HG03135 (cell line): ENCODE results near the gene DCLRE1C.
"Not testable (repeated sequence)": the region's sequence is repeated elsewhere in the genome, so short reads cannot be mapped to it uniquely, and the experiment has no call there.

Source experiments
- ATAC-seq: cut with Tn5 transposase; IDR thresholded peaks from one replicate; pipeline ENCODE4 v1.9.1; 2021; ENCODE audit warnings: mild to moderate bottlenecking, moderate library complexity; ENCODE audit not compliant: unreplicated experiment

DCLRE1C gene

DNA sequence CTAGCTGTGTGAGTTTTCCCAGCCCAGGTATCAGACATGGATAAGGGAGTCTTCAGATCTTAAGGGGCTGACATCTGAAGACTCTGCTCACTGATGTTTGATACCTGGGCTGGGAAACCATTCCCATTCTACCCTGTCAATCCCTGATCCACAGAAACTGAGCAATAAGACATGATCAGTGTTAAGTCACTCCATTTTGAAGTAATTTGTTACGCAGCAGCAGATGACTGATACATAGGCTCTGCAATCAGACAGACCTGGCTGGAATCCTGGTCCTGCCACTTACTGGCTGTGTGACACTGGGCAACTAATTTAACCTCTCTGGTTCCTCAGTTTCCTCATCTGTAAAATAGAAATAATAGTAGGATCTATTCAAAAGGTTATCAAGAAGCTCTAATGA lies 6.6 kb downstream of the DCLRE1C start:
- ATAC-seq, result no peak

DNA sequence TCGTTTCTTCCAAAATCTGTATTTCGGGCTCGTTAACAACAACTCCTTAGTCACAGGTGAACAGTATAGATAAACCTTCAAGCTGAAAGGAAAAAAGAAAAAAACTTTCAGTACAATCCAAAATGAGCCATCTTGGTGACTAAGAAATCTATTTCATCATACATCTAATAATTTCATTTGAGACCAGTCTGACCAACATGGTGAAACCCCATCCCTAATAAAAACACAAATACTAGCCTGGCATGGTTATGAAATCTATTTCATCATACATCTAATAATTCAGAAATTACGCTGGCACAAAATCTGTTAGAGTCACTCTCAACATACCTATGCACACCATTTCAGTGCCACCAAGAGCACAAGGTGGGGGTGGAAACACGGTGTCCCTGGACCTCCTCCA lies 8.8 kb downstream of the DCLRE1C start:
- ATAC-seq, result no peak

DNA sequence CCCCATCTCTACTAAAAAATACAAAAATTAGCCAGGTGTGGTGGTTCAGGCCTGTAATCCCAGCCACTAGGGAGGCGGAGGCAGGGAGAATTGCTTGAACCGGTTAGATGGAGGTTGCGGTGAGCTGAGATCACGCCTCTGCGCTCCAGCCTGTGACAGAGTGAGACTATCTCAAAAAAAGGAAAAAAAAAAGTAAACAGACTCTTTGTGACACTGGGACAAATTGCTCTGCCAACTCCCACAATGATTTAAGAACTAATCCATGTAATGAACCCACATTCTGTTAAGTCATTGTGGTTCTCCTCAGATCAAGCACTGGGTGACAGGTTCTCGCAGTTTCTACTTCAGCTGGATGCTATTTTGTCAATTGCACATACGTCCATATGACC lies 11.0 kb downstream of the DCLRE1C start:
- ATAC-seq, result not testable (repeated sequence)

DNA sequence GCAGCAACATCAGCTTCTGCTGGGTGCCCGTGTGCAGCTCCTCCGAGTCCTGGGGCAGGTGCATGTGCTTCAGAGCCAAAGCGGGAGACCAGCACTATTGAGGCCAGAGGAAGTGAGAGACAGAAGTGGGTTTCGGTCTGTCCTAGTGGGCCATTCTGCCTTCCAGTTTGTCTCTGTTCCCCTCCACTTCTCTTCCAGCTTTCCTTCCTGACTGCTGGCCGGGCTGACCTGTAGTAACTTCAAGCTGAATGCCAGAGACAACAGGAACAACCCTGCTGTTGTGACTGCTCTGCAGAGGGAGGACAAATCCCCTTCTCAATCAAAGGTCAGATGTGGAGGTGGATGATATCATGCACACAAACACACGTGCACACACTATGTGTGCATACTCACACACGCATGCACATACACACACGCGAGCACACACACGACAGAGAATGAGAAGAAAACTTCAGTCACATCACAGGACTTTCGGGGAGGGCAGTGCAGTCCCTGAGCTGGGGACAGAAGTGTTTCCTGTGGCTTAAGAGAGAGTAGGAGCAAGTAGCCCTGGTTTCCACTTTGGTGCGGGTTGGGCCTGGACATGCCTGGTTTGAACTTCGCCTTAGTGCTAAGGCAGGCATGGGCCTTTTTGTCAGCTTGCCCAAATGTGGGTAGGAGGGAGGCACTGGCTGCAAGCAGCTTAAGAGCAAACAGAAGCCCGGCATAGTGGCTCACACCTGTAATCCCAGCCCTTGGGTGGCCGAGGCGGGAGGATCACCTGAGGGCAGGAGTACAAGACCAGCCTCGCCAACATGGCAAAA lies 11.5 kb downstream of the DCLRE1C start:
- ATAC-seq, result peak; percentile 82

DNA sequence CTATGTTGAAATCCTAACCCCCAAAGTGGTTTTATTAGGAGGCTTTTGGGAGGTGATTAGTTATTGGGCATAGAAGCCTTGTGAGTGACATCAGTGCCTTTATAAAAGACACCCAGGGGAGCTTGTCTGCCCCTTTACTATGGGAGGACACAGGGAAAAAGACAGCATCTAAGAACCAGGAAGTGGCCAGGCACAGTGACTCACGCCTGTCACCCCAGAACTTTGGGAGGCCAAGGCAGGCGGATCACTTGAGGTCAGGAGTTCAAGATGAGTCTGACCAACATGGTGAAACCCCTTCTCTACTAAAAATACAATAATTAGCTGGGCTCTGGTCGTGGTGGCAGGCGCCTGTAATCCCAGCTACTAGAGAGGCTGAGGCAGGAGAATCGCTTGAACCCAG lies 14.9 kb downstream of the DCLRE1C start:
- not testable (repeated sequence) for ATAC-seq

DNA sequence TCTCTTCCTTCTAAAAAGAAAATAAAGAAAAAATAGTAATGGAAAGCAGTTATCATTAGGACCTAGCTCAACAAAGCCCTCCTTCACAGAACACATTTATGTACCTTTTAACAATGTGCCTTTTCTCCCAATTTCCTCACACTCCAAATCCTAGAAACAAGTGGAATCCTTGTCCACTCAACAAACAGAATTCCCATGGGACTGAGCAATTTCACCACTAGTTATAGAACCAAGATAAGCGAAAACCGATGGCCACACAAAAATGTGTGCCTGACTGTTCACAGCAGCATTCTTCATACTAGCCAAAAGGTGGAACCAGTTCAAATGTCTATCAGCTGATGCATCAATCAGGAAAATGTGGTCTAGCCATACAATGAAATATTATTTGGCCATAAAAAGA lies 17.3 kb downstream of the DCLRE1C start:
- no peak for ATAC-seq

DNA sequence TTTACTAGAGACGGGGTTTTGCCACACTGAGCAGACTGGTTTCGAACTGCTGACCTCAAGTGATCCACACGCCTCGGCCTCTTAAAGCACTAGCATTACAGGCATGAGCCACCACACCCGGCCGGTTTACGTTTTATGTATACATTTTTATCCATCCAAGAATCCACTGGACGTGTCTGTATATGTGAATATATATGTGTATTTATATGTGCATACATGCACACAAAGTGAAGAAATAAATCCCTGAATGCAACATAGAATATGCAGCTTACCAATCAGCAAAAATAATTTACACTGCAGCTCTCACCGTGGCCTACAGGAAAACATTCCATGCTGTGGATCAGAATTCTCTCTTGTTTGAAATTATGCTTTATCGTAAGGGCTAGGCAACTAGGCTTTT lies 23.3 kb downstream of the DCLRE1C start:
- no peak for ATAC-seq

DNA sequence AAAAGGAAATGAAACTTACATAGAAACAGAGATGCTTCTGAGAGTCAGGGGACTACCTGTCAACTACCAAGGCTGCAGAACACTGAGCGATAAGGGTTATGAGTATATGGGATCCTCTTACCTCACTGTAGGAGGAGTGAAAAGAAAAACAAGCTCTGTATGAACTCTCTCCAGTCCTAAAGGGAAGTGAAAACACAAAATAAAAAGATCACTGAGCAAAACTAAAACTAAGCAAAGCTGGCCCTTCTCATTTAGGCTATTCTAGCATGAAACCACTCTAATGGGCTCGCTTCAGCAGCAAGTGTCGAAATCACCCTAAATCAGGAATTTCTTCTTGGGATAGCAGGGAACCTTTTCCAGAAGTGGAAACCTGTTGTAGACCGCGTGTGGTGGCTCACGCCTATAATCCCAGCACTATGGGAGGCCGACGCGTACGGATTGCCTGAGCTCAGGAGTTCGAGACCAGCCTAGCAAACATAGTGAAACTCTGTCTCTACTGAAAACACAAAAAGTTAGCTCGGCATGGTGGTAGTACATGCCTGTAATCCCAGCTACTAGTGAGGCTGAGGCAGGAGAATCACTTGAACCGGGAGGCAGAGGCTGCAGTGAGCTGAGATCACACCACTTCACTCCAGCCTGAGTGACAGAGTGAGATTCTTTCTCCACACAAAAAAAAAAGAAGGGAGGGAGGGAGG lies 27.0 kb downstream of the DCLRE1C start:
- peak; percentile 97 for ATAC-seq

DNA sequence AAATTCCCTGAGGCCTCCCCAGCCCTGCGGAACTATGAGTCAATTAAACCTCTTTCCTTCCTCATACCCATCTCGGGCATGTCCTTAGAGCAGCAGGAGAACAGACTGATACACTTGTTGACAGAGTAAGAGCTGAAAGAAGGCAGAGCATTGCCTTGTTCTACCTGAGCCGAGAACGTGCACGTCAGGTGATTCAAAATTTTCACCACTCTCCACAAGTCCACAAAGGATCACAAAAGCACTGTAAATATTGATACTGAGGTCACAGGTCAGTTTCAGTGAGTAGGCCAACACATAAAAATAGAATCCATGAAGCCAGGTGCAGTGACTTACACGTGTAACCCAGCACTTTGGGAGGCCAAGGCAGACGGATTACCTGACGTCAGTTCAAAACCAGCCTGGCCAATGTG lies 27.8 kb downstream of the DCLRE1C start:
- ATAC-seq, result no peak

DNA sequence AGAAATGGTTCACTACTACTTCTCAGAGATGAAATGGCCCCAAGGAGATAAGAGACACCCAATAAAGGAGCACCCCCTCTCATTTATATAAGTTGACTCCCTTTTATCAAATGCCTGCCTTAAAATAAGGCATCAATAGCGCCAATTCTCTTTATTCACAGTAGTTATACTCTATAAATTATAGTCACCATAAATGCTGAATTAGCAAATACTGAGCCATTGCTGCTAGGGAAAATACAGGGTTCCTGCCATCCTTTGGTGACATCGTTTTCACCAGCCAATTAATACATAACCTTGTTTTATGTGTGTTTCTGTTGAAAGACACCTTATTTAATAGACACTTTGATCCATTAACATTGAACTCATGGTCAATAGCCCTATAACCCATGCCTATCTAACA lies 28.6 kb downstream of the DCLRE1C start:
- ATAC-seq, result no peak

DNA sequence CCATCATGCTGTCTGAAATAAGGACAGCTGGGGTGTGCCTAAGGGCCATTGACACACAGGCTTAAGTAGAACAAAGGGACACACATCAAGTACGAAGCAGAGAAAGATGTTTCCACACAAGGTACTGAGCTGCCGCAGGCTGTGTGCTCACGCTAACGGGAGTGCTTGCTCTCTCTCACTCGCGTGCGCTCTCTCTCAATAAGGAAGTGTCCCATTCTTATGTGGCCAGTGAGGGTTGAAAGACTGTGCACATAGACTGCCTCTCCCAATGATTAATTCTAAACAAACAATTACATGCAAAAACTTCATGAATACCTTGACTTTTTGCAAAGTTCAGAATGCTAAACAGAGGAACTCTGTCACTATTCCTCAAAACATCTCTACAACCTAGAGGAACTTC lies 29.9 kb downstream of the DCLRE1C start:
- ATAC-seq, result no peak

DNA sequence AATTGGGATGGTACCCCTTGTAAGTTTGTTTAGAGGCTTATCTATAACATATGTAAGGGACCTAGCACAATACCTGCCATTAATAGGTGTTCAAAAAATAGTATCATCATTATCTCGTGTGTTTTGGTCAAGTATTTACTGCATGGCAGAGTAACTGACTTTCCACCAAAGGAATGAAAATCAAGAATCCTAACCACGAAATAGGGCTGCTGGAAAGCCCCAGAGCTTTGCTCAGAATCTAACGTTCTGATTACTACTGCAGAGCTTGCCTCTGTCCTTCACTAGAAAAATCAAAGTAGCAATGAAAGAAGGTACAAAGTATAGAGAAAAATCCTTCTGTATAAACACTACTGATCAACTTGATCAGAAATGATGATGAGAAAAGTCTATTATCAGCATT lies 34.9 kb downstream of the DCLRE1C start:
- ATAC-seq, result no peak

DNA sequence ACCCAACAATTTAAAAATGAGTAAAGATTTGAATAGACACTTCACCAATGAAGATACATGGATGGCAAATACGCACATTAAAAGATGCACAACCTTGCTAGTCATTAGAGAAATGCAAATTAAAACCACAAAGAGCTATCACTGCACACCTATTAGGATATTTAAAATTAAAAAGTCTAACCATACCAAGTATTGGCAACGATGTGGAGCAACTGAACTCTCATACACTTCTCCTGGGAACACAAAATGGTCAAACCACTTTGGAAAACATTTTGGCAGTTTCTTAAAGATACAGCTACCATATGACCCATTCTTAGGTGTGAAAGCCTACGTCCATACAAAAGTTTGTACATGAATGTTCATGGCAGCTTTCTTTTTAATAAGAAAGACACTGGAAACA lies 36.1 kb downstream of the DCLRE1C start:
- no peak for ATAC-seq

DNA sequence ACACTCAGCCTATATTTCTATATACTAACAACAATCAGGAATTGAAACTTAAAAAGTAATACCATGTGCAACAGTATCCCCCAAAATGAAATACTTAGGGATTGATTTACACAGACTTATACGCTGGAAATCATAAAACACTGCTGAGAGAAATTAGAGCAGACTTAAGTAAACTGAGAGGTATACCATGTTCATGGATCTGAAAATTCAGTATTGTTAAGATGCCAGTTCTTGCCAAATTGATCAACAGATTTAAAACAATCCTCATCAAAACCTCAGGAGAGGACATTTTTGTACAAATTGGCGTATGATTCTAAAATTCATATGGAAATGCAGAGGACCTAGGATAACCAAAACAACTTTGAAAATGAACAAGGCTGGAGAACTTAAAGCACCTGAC lies 37.3 kb downstream of the DCLRE1C start:
- ATAC-seq, result no peak

DNA sequence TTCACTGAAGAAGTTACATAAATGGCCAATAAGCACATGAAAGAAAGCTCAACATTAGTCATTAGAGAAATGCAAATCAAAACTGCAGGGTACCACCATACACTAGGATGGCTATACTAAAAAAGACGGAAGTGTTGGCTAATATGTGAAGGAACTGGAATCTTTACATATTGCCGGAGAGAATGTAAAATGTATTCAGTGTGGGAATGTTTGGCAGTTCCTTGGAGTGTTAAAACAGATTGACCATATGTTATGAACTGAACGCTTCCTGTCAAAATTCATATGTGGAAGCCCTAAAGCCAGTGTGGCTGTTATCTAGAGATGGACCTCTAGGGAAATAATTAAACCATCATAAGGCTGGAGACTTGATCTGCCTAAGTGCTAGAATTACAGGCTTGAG lies 42.1 kb downstream of the DCLRE1C start:
- ATAC-seq, result no peak

DNA sequence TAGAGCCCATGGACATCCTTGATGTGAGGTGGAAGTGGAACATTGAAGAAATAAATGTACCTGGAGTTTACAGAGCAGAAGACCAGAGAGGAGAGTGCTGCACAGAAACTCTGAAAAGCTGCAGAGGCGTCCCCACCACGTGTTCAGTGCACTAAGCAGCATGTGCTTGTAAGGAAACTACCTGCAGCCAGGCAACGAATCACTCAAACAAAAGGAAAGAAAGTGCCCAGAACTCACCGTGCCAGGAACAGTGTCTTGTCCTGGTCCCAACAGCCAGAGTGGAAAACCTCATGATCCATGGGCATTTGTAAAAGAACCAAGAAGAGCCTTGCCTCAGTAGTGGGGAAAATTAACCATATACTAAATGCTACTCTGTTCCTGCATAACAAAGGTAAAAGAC lies 42.9 kb downstream of the DCLRE1C start:
- ATAC-seq, result no peak

DNA sequence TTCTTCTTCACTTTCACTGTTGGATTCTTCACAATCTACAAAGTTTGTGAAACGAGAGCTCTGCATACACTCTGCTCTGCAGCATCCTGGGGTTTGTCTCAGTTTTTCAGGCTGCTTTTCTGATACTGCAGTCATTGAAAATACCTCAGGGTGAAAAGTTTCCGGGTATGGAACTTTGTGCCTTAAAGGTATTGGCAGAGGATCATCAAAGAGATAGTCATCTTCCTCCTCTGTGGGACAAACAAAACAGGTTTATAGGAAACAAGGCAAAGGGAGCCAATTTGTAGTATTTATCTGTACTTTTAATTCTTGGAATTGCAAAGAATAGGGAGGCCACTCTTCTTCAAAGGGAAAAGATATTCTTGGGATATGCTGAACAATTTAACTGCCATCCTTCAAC lies 44.8 kb downstream of the DCLRE1C start:
- no peak for ATAC-seq

DNA sequence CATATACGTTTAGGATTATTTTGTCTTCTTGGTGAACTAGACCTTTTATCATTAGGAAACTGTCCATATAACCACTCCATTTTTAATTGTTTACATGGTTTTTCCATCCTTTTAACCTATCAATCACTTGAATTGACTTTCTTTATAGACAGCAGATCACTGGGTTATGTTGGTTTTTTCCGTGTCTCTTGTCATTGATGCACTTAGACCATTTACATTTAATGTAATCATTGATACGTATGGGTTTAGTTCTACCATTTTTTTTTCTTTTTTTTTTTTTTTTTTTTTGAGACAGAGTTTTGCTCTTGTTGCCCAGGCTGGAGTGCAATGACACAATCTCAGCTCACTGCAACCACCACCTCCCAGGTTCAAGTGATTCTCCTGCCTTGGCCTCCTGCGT lies 46.3 kb downstream of the DCLRE1C start:
- ATAC-seq, result not testable (repeated sequence)

DNA sequence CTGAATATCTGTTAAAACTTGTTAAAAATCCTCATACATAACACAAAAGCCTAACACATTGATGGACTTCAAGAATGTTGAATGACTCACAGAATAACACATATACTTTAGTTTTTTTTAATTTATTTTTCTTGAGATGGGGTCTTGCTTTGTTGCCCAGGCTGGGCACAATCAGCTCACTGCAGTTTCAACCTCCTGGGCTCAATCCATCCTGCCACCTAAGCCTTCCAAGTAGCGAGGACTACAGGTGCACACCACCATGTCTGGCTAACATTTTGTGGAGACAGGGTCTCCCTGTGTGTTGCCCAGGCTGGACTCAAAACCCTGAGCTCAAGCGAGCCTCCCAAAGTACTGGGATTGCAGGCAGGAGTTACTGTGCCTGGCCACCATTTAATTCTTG lies 47.1 kb downstream of the DCLRE1C start:
- ATAC-seq, result no peak

DNA sequence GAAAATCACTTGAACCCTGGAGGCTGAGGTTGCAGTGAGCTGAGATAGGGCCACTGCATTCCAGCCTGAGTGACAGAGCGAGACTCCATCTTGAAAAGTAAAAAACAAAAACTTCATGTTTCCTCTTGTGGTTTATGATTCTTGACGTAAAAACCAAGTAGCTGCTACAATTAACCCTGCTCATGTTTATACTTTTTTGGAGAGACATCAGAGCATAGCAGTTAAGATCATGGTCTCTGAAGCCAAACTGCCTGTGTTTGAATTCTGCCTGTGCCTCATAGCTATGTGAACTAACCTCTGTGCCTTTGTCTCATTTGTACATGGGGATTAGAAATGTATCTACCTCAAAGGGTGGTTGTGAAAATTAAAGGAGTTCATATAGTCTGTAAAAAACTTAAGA lies 48.0 kb downstream of the DCLRE1C start:
- ATAC-seq, result no peak

DNA sequence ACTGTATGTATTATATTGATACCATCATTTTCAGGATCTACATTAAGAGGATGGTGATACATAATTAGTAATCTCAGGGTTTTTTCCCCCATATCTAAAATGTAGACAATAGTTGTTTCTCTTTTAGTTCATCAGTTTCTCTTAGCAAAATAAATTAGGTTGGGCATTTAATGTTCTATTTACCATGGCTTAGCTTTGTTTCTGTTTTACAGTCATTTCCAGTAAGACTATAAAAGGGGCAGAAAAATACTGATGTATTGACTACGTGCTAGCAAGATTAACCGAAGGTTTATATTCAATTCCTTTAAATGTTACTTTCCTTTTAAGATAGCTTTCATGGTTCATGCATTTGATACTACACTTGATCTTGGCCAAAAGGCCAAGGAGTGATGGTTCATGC lies 49.0 kb downstream of the DCLRE1C start:
- ATAC-seq, result no peak

DNA sequence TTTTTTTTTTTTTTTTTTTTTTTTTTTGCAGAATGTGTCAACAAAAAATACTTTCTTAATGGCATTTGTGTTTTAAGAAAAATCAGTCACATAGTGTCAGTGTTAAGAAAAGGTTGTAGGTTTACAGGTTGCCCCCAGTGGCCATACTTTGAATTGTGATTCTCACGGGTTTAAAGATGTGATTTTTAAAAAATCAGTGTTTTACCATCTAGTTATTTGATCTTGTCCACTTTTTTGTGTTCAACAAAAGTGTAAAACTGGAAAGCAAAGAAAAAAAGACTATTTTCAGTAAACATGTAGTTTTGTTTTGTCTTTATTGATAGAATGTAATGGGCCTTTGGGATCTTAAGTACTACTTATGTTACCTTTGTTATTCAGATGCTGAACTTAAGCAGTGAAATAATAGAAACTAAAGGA lies 49.6 kb downstream of the DCLRE1C start:
- no peak for ATAC-seq

DNA sequence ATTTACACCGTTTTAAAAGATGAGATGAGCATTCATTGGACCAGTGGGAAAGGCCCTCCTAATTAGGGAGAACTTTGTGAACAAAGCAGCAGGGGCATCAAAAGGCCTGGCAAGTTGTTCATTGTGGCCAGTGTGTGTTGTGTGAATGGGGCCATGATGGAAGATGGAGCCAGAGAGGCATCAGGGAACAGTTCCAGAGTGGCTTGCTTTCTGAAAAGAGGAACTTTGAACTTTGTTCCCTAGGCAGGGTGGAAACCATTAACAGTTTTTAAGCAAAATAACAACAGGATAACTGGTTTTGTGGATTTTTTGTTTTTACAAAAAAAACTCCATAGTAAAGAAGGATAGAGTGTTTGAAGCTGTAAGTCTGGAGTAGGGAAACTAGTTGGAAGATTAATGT lies 62.7 kb downstream of the DCLRE1C start:
- ATAC-seq, result no peak
